ENCODE data around the gene TMEM132C. TPM values are rescaled to one million over a fixed set of nuclear protein-coding genes. Genes with fewer than 3 reads are reported as not detected.

Gene TMEM132C
- polyA plus RNA-seq, 1 experiment, result not detected

DNA sequence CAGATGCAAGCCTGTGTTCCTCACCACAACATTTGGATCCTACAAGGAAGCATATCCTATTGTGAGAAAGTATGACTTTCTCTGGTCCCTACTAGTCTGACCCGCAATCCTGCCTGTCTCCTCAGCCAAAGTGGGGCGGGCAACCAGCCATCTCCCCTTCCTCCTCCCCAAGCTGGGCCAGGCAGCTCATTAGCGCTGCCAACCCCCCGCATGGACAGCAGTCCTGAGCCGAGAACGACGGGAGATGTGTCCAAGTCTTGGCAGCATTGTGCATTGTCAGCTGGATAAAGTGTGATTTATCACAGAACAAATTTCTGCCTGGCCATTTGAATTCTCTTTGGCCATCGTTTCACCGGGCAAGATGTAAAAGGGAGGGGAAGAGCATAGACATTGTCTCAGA, 417.4 kb downstream of the TMEM132C start:
- CTCF ChIA-PET, result no interaction called here
- H3K27ac ChIP-seq (ENCODE audit: low read depth, low read length), result no peak overlapping the region

DNA sequence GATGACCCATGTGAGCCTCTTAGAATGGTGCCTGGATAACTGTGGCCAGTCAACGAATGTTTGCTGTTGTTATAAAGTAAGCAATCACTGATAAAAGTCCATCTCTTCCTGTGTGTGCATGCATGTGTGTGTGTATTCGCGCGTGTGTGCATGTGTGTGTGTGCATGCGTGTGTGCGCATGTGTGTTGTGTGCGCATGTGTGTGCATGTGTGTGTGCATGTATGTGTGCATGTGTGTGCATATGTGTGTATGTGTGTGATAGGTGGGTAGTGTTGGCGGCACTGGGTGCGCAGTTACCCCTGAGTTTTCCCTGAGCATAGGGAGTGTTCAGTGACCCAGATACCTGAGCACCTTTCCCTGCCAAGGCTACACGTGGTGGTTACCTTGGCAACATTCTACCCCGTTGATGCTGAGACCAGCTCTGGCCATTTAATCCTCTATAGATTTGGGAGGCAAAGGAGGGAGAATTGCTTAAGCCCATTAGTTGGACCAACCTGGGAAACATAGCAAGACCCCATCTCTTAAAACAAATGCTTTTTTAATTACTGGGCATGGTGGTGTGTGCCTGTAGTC, 419.0 kb downstream of the TMEM132C start:
- ChIA-PET CTCF (no interaction called here), POLR2A (no interaction called here)
- no peak overlapping the region for H3K27ac ChIP-seq (ENCODE audit: low read depth, low read length)
- H3K27me3 ChIP-seq (ENCODE audit: control insufficient read depth, insufficient read depth, low read length), result no peaks in the 10 kb centered on the region
- peaks cover 60% of the 10 kb centered on the region for H3K9me3 ChIP-seq (ENCODE audit: control insufficient read depth, insufficient read depth, low read length)
- no peak overlapping the region for H3K4me3 ChIP-seq (ENCODE audit: low read depth, low read length)
- TF ChIP-seq, protein P1, sequence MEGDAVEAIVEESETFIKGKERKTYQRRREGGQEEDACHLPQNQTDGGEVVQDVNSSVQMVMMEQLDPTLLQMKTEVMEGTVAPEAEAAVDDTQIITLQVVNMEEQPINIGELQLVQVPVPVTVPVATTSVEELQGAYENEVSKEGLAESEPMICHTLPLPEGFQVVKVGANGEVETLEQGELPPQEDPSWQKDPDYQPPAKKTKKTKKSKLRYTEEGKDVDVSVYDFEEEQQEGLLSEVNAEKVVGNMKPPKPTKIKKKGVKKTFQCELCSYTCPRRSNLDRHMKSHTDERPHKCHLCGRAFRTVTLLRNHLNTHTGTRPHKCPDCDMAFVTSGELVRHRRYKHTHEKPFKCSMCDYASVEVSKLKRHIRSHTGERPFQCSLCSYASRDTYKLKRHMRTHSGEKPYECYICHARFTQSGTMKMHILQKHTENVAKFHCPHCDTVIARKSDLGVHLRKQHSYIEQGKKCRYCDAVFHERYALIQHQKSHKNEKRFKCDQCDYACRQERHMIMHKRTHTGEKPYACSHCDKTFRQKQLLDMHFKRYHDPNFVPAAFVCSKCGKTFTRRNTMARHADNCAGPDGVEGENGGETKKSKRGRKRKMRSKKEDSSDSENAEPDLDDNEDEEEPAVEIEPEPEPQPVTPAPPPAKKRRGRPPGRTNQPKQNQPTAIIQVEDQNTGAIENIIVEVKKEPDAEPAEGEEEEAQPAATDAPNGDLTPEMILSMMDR (IDR thresholded peaks at IDR 0.05; ENCODE audit: low read depth, low read length), result no peak
- no peak for DNase-seq (ENCODE audit: low read depth, low spot score)

More for the DNA sequence above, 417.4 kb downstream of the TMEM132C start:
- no peak for DNase-seq (ENCODE audit: low read depth, low spot score)
- POLR2A ChIA-PET, result no interaction called here
- no peaks in the 10 kb centered on the region for H3K27me3 ChIP-seq (ENCODE audit: control insufficient read depth, insufficient read depth, low read length)
- TF ChIP-seq, protein P1 (IDR thresholded peaks at IDR 0.05; ENCODE audit: low read depth, low read length), result no peak
- no peak overlapping the region for H3K4me3 ChIP-seq (ENCODE audit: low read depth, low read length)
- peaks cover 67% of the 10 kb centered on the region for H3K9me3 ChIP-seq (ENCODE audit: control insufficient read depth, insufficient read depth, low read length)

DNA sequence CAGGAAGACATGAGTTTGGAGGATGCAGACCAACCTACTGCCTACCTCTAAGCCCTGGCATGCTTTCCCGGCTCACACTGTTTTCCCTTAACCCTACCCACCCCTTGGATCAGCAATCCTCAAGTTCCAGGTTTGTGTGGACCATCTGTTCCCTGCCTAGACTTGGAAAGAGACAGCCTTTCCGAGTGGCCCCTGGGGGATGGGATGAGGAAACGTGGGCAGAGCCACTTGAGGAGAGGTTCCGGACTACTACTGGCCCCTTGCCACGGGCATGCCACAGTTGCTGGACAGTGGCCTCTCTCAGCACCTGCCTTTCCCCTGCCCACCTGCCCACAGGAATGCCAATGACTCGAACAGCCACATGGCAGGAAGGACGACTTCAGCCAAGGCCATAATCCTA, 420.9 kb downstream of the TMEM132C start:
- Histone ChIP-seq H3K27me3 (ENCODE audit: control insufficient read depth, insufficient read depth, low read length) (no peaks in the 10 kb centered on the region), H3K27ac (ENCODE audit: low read depth, low read length) (no peak overlapping the region), H3K4me3 (ENCODE audit: low read depth, low read length) (no peak overlapping the region), H3K9me3 (ENCODE audit: control insufficient read depth, insufficient read depth, low read length) (peaks cover 48% of the 10 kb centered on the region)
- POLR2A ChIA-PET, result no interaction called here
- CTCF ChIA-PET, result no interaction called here
- DNase-seq (ENCODE audit: low read depth, low spot score), result no peak
- TF ChIP-seq, protein P1 (IDR thresholded peaks at IDR 0.05; ENCODE audit: low read depth, low read length), result no peak

DNA sequence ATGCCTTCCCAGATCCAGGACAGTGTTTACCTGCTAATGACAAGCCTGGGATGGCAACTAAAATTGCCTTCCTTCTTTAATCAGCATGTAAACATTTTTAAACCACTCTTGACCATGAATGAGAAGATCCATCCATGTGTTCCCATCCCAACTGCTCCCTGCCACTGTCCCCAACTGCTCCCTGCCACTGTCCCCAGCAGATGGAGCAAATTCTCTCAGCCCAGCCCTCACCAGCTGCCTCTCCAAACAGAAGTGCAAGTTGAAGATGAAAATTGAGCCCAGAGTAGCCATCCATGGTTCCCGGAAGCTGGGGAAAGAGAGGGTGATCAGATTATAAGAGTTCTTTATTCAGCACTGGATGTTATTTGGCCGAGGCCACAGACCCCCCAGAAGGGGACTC, 423.7 kb downstream of the TMEM132C start:
- ChIA-PET CTCF (no interaction called here), POLR2A (no interaction called here)
- TF ChIP-seq, protein P1 (IDR thresholded peaks at IDR 0.05; ENCODE audit: low read depth, low read length), result no peak

DNA sequence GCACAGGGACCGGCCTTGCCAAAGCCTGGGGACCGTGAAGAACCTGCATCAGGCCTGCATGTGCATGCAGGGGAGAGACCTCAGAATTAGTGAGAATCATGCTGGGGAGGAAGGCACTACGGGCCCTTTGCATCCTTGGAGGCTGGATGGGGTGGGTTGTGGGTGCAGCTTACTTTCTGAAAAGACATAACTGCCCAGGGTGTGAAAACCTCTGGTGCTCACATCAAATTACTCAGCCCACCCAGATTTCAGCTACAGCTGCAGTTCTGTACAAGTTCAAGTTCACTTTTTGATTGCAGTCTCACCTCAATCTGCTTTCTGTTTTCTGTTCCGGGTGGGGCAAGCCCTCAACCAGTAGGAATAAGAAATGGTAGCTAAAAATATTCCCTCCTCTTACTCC, 426.1 kb downstream of the TMEM132C start:
- Histone ChIP-seq H3K4me3 (ENCODE audit: low read depth, low read length) (no peak overlapping the region), H3K9me3 (ENCODE audit: control insufficient read depth, insufficient read depth, low read length) (peaks cover 46% of the 10 kb centered on the region), H3K27me3 (ENCODE audit: control insufficient read depth, insufficient read depth, low read length) (no peaks in the 10 kb centered on the region), H3K27ac (ENCODE audit: low read depth, low read length) (no peak overlapping the region)
- DNase-seq (ENCODE audit: low read depth, low spot score), result no peak
- ChIA-PET CTCF (no interaction called here), POLR2A (no interaction called here)
- TF ChIP-seq, protein P1 (IDR thresholded peaks at IDR 0.05; ENCODE audit: low read depth, low read length), result no peak

More for the DNA sequence above, 423.7 kb downstream of the TMEM132C start:
- no peaks in the 10 kb centered on the region for H3K27me3 ChIP-seq (ENCODE audit: control insufficient read depth, insufficient read depth, low read length)
- no peak for DNase-seq (ENCODE audit: low read depth, low spot score)
- no peak overlapping the region for H3K4me3 ChIP-seq (ENCODE audit: low read depth, low read length)
- H3K9me3 ChIP-seq (ENCODE audit: control insufficient read depth, insufficient read depth, low read length), result peaks cover 47% of the 10 kb centered on the region
- H3K27ac ChIP-seq (ENCODE audit: low read depth, low read length), result no peak overlapping the region

Measured in AG04450 (cell line).